Limb (tissue), 2 donors: ENCODE measurements around the gene AGO4.

Experiments used
- DNase-seq, 2 donors: peaks; one replicate each; pipeline ENCODE4 v3.0.0-alpha.2; 2016; ENCODE audit errors: extremely low spot score in 2 of 2

AGO4 gene

GRCh38 chr1:35894183-35894582 lies 86.4 kb downstream of the AGO4 start:
- no peak for DNase-seq

GRCh38 chr1:35894656-35895055 lies 86.8 kb downstream of the AGO4 start:
- no peak for DNase-seq

DNA sequence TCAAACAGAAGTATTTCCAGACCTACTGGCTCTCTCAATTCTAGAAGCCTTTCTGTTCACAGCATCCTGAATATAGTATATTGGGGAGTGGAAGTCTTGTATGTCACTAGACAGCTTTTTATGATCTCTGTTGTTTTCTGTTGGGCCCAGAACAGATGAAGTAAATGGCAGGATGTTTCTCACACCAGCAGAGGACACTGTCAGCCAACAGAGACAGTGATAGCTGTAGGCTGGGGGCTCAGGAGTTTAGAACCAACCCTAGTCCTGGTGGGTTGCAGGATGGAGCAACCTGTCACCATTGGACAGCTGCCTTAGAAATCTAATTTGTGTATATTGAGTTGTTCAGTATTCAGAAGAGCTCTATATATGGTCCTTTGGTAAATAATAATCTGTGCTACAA lies 92.1 kb downstream of the AGO4 start:
- no peak for DNase-seq

GRCh38 chr1:35901235-35901634 lies 93.4 kb downstream of the AGO4 start:
- no peak for DNase-seq

- DNase-seq, result no peak
Measured at GRCh38 chr1:35902671-35903070, 94.9 kb downstream of the AGO4 start.
